PFSK-1 (cell line): Measurements from ENCODE around the gene SLC5A4.

ENCODE experiments used
- FOXP2 ChIP-seq: optimal IDR thresholded peaks from 2 replicates; pipeline ENCODE3; 2011; ENCODE audit warnings: borderline replicate concordance, control low read depth, inconsistent platforms; ENCODE audit not compliant: insufficient read depth; ENCODE audit errors: extremely low read length, extremely low read depth
- POLR2AphosphoS5 ChIP-seq: IDR thresholded peaks from 2 replicates; pipeline ENCODE4 v1.6.1; 2012; ENCODE audit warnings: low read depth, mild to moderate bottlenecking, control low read depth, low read length, moderate library complexity
- REST ChIP-seq, 2 experiments: IDR thresholded peaks; 2 replicates each; pipeline versions ENCODE4 v1.6.1 to v1.8.0; 2011 to 2012; ENCODE audit warnings: low read depth in 2 of 2, low read length in 2 of 2, control low read depth in 1 of 2, inconsistent platforms in 1 of 2, mild to moderate bottlenecking in 1 of 2, moderate library complexity in 1 of 2; ENCODE audit not compliant: insufficient read depth in 1 of 2
- SIN3A ChIP-seq: IDR thresholded peaks from 2 replicates; pipeline ENCODE4 v1.6.1; 2012; ENCODE audit warnings: mild to moderate bottlenecking, low read length, moderate library complexity, borderline replicate concordance; ENCODE audit not compliant: insufficient read depth
- TAF1 ChIP-seq: IDR thresholded peaks from 2 replicates; pipeline ENCODE4 v1.6.1; 2012; ENCODE audit warnings: low read length, control low read depth, borderline replicate concordance; ENCODE audit not compliant: insufficient read depth

- TF ChIP-seq POLR2AphosphoS5, result no peak
- TF ChIP-seq REST (IDR thresholded peaks at IDR 0.05; ENCODE audit: insufficient read depth in 1 of 2, low read depth in 2 of 2, low read length in 2 of 2), result no peak
- TF ChIP-seq FOXP2, result no peak
- TF ChIP-seq SIN3A, result no peak
- no peak for TF ChIP-seq TAF1
These were observed 16.2 kb upstream of the SLC5A4 start for GRCh38 chr22:32271389-32271788.
